ENCODE data around the gene PDE4D.

GRCh38 chr5:59020611-59021285 lies 872.8 kb downstream of the PDE4D start:
- no peak for TF ChIP-seq CTCF (optimal IDR thresholded peaks at IDR 0.05 in 1 of 3, IDR thresholded peaks at IDR 0.05 in 1 of 3, conservative IDR thresholded peaks at IDR 0.05 in 1 of 3; ENCODE audit: extremely low read depth in 1 of 3, insufficient read depth in 2 of 3, low read length in 3 of 3)
- no peak for TF ChIP-seq EZH2 (IDR thresholded peaks at IDR 0.05; ENCODE audit: low read length)
